Measurements from ENCODE around the gene SDK1.

GRCh38 chr7:3569643-3570042 is 268.6 kb downstream of the SDK1 start:
- TF ChIP-seq POLR2AphosphoS5 (IDR thresholded peaks at IDR 0.05; ENCODE audit: insufficient read depth in 1 of 2, low read depth in 1 of 2) (no peak), POLR2A (IDR thresholded peaks at IDR 0.05) (no peak), CTCF (IDR thresholded peaks at IDR 0.05) (no peak)

Data from vagina (tissue), 2 donors.